CD14-positive monocyte (primary cell): ENCODE measurements around the gene KLHL8. TPM values are rescaled to one million over a fixed set of nuclear protein-coding genes. Genes with fewer than 3 reads are reported as not detected.

ENCODE experiments used
- DNase-seq, 3 donors: peaks; one replicate each; pipeline ENCODE4 v3.0.0-alpha.2; 2011 to 2022
- H2AFZ ChIP-seq: 2 replicates; pipeline ENCODE4 v1.6.0; 2012; ENCODE audit warnings: mild to moderate bottlenecking, low read depth, low read length, inconsistent platforms; ENCODE audit not compliant: insufficient read depth, poor library complexity, severe bottlenecking
- H3K27ac ChIP-seq, 2 donors: 1 replicate in 1 of 2; 2 replicates in 1 of 2; pipeline ENCODE4 v1.5.1; 2012 to 2013; ENCODE audit warnings: low read length in 2 of 2, control low read depth in 1 of 2, inconsistent platforms in 1 of 2, low read depth in 1 of 2, mild to moderate bottlenecking in 1 of 2
- H3K27me3 ChIP-seq, 2 donors: one replicate each; pipeline versions ENCODE4 v1.6.0 to v1.6.1; 2011 to 2013; ENCODE audit warnings: low read length in 2 of 2; ENCODE audit not compliant: control insufficient read depth in 2 of 2, insufficient read depth in 2 of 2
- H3K36me3 ChIP-seq, 2 donors: replicated peaks in 1 of 2; 1 replicate in 1 of 2; 2 replicates in 1 of 2; pipeline versions ENCODE4 v1.5.1 to v1.6.1; 2012 to 2013; ENCODE audit warnings: low read length in 2 of 2, control low read depth in 1 of 2, inconsistent platforms in 1 of 2, mild to moderate bottlenecking in 1 of 2; ENCODE audit not compliant: insufficient read depth in 2 of 2, control insufficient read depth in 1 of 2
- H3K4me1 ChIP-seq, 2 donors: 1 replicate in 1 of 2; 2 replicates in 1 of 2; pipeline versions ENCODE4 v1.5.1 to v1.6.1; 2012 to 2013; ENCODE audit warnings: low read length in 2 of 2, control low read depth in 1 of 2, inconsistent platforms in 1 of 2, mild to moderate bottlenecking in 1 of 2, moderate library complexity in 1 of 2; ENCODE audit not compliant: insufficient read depth in 2 of 2, control insufficient read depth in 1 of 2
- H3K4me2 ChIP-seq: replicated peaks from 2 replicates; pipeline ENCODE3; 2012; ENCODE audit warnings: low read length, moderate library complexity, mild to moderate bottlenecking; ENCODE audit not compliant: poor library complexity, severe bottlenecking; ENCODE audit errors: extremely low read depth
- H3K4me3 ChIP-seq, 3 experiments: fragments of 200-600 bp in 1 of 3; sonication (generic) in 1 of 3; replicated peaks in 1 of 3; 1 replicate in 2 of 3; 2 replicates in 1 of 3; pipeline ENCODE4 v1.5.1; 2011 to 2013; ENCODE audit warnings: low read length in 3 of 3, mild to moderate bottlenecking in 3 of 3, control low read depth in 2 of 3, low read depth in 2 of 3, inconsistent platforms in 1 of 3, moderate library complexity in 1 of 3
- H3K79me2 ChIP-seq: 2 replicates; pipeline ENCODE4 v1.6.0; 2012; ENCODE audit warnings: mild to moderate bottlenecking, control low read depth, inconsistent platforms, low read length, moderate library complexity; ENCODE audit not compliant: insufficient read depth
- H3K9ac ChIP-seq: 2 replicates; pipeline ENCODE4 v1.6.0; 2017; ENCODE audit warnings: low read length, mild to moderate bottlenecking; ENCODE audit not compliant: insufficient read depth, poor library complexity, severe bottlenecking
- H3K9me3 ChIP-seq, 2 donors: replicated peaks in 1 of 2; 1 replicate in 1 of 2; 2 replicates in 1 of 2; pipeline versions ENCODE4 v1.5.1 to v1.6.1; 2012 to 2013; ENCODE audit warnings: low read length in 2 of 2, control low read depth in 1 of 2; ENCODE audit not compliant: control insufficient read depth in 1 of 2, insufficient read depth in 1 of 2
- H4K20me1 ChIP-seq: 2 replicates; pipeline ENCODE4 v1.6.0; 2012; ENCODE audit warnings: mild to moderate bottlenecking, low read length, control low read depth, moderate library complexity; ENCODE audit not compliant: insufficient read depth
- H3K27ac Mint-ChIP-seq, 7 donors: one replicate each; pipeline ENCODE4 v1.8.0; 2020; ENCODE audit warnings: mild to moderate bottlenecking in 7 of 7, mixed read lengths in 7 of 7, moderate library complexity in 6 of 7, inconsistent platforms in 2 of 7
- H3K27me3 Mint-ChIP-seq, 3 donors: one replicate each; pipeline ENCODE4 v1.8.0; 2021 to 2022; ENCODE audit warnings: low read depth in 3 of 3, mild to moderate bottlenecking in 3 of 3, mixed read lengths in 3 of 3, moderate library complexity in 3 of 3, inconsistent platforms in 1 of 3
- H3K36me3 Mint-ChIP-seq, 2 donors: one replicate each; pipeline ENCODE4 v1.8.0; 2020; ENCODE audit warnings: mixed read lengths in 2 of 2, inconsistent platforms in 1 of 2, mild to moderate bottlenecking in 1 of 2
- H3K4me1 Mint-ChIP-seq: one replicate; pipeline ENCODE4 v1.8.0; 2020; ENCODE audit warnings: mild to moderate bottlenecking, mixed read lengths
- H3K4me3 Mint-ChIP-seq, 2 donors: one replicate each; pipeline ENCODE4 v1.8.0; 2020; ENCODE audit warnings: mild to moderate bottlenecking in 2 of 2, mixed read lengths in 2 of 2, moderate library complexity in 1 of 2
- H3K9me3 Mint-ChIP-seq, 7 donors: one replicate each; pipeline ENCODE4 v1.8.0; 2020 to 2022; ENCODE audit warnings: mixed read lengths in 7 of 7, mild to moderate bottlenecking in 6 of 7, moderate library complexity in 6 of 7, inconsistent platforms in 2 of 7
- WGBS: methylation state at CpG from one replicate; pipeline ENCODE4 v1.1.5; 2013; ENCODE audit warnings: missing lambda C conversion rate; ENCODE audit not compliant: insufficient coverage; 5-methylcytosine and 5-hydroxymethylcytosine counted together
- intact Hi-C, 2 donors: fragments of 100-400 bp; cut with micrococcal nuclease; formaldehyde crosslinking; loops; one replicate each; pipeline versions ENCODE4 v1.15.0 to v1.15.1; 2023
- polyA minus RNA-seq: library from RNA; depleted of rRNA, polyadenylated mRNA; stranded (reverse); fragments of >200 nt; gene quantifications from 2 replicates; pipeline ENCODE4 v1.2.3, GENCODE V29; 2012
- polyA plus RNA-seq, 3 donors: library from polyadenylated mRNA; depleted of rRNA in 1 of 3; unstranded in 2 of 3; stranded (reverse) in 1 of 3; fragments of 300-500 nt in 2 of 3; fragments of >200 nt in 1 of 3; fragmentation: Illumina TruSeq in 2 of 3; gene quantifications; 1 replicate in 2 of 3; 2 replicates in 1 of 3; pipeline ENCODE4 v1.2.3, GENCODE V29; 2012 to 2021
- total RNA-seq, 12 experiments: library from RNA in 1 of 12; stranded (reverse) in 1 of 12; fragments of 120-200 nt in 1 of 12; gene quantifications; one replicate each; pipeline ENCODE4 v1.2.4 and lab custom pipeline; 2013 to 2026; ENCODE audit warnings: mixed read lengths in 6 of 12, inconsistent platforms in 1 of 12
- TF ChIP-seq, protein P1 (sequence below): fragments of 200-600 bp; IDR thresholded peaks from one replicate; pipeline ENCODE4 v1.8.0; 2022; ENCODE audit warnings: antibody characterized with exemption, mild to moderate bottlenecking

KLHL8 gene
- total RNA-seq (2013) = 16.5 TPM
- polyA plus RNA-seq (10 to 100 TPM in 2 of 3 donors, 1 to 10 TPM in 1; 7.5 to 28.6 (median 23.7) TPM), polyA minus RNA-seq (10.9 and 21.7 TPM in 2 replicates), total RNA-seq (lab: John Stamatoyannopoulos, UW) (16.3 to 41.2 (median 34.4) reads per million in 11 experiments)

DNA sequence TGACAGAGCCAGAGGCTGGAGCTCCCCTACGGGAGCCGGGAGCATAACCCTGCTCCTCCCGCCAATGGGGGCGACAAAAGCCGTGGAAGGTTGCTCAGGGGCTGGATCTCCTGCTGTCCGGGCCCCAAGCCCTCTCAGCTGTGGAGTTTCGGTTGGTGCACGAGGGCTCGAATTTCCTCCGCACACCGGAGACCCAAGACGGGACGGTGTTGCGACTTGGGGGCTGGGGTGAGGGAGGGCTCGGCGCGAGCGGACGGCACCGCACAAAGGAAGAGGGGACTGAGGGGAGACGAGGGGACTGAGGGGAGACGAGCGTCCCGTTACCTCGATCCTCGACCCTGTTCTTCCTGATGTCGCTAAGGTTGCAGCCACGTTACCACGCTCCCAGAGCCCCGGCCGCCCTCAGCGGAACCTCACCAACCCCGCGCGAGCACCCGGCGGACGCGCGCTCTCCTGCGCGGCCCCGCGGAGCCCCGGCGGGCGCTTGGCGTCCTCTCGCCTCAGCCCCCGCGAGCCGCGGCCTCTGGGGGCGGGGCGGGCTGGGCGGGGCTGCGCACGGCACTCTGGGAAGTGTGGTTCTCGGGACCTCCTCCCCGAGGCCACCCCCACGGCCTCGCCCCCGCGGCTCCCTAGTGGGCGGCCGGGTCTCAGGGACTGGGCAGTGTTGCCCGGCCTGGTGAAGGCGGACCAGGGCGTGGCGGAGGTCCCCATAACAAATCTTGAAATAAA lies at the start of gene KLHL8:
Gene KLHL8, minus strand, starts transcription at position 525 of the 729 bp plus-strand sequence. CDS start 25,079 bp downstream, outside the sequence.
- Mint-ChIP-seq H3K9me3 (no peaks in the 10 kb centered on the region), H3K27ac (peak within 1 kb of the TSS; percentile 81 to 96 (median 91)), H3K4me1 (peaks cover 36% of the 10 kb centered on the region), H3K27me3 (peaks cover 2% of the 10 kb centered on the region in 3 donors), H3K36me3 (peaks cover 0 to 5% of the 10 kb centered on the region in 2 donors), H3K4me3 (peak within 1 kb of the TSS; percentile 83 to 98)
- Histone ChIP-seq H3K4me2 (peak within 1 kb of the TSS; percentile 90), H3K79me2 (peaks cover 51% of the 10 kb centered on the region), H3K36me3 (no peaks in the 10 kb centered on the region), H2AFZ (peak within 1 kb of the TSS; percentile 99), H3K4me1 (peaks cover 12 to 36% of the 10 kb centered on the region in 2 donors), H3K9ac (peak within 1 kb of the TSS; percentile 95), H3K27ac (peak within 1 kb of the TSS; percentile 92 to 94), H4K20me1 (peaks cover 6% of the 10 kb centered on the region), H3K4me3 (peak within 1 kb of the TSS; percentile 90 to 100 (median 100)), H3K9me3 (no peaks in the 10 kb centered on the region), H3K27me3 (no peaks in the 10 kb centered on the region)
- TF ChIP-seq, protein P1, sequence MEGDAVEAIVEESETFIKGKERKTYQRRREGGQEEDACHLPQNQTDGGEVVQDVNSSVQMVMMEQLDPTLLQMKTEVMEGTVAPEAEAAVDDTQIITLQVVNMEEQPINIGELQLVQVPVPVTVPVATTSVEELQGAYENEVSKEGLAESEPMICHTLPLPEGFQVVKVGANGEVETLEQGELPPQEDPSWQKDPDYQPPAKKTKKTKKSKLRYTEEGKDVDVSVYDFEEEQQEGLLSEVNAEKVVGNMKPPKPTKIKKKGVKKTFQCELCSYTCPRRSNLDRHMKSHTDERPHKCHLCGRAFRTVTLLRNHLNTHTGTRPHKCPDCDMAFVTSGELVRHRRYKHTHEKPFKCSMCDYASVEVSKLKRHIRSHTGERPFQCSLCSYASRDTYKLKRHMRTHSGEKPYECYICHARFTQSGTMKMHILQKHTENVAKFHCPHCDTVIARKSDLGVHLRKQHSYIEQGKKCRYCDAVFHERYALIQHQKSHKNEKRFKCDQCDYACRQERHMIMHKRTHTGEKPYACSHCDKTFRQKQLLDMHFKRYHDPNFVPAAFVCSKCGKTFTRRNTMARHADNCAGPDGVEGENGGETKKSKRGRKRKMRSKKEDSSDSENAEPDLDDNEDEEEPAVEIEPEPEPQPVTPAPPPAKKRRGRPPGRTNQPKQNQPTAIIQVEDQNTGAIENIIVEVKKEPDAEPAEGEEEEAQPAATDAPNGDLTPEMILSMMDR = no peak
- peak; percentile 76 to 82 (median 80) for DNase-seq
- intact Hi-C loops = loop anchor here in 1 of 2 donors (10.0 kb wide), 1 partner anchor 305 kb away; no protein-coding TSS in a partner anchor
- under 1% methylated on average over 66 of the region's 70 CpGs for WGBS

DNA sequence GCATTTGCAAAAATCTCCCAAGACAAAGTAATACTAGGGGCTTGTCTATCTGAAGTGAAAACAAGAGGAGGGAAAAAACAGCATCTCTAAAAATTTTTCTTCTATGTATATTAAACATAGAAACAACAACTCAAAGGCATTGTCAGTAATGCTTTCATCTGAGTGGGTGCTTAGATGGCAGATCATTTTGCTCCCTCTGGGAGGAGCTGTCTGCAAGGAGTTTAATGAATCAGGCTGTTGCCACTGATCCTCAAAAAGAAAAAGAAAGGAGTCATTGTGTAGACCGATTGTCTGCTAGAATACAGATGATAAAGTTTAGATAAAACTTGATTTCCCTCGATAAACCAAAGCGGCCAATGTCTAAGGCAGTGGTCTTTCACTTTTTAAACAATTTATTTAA lies 49.7 kb upstream of the KLHL8 start:
- Mint-ChIP-seq H3K27ac (no peak overlapping the region), H3K9me3 (peaks cover 0 to 3% (median 0%) of the 10 kb centered on the region in 7 donors), H3K36me3 (no peaks in the 10 kb centered on the region), H3K4me1 (peaks cover 2% of the 10 kb centered on the region), H3K4me3 (no peak overlapping the region), H3K27me3 (peaks cover 0 to 4% (median 3%) of the 10 kb centered on the region in 3 donors)
- H3K9me3 ChIP-seq = no peaks in the 10 kb centered on the region
- no peak overlapping the region for H3K9ac ChIP-seq
- no peaks in the 10 kb centered on the region for H4K20me1 ChIP-seq
- no peaks in the 10 kb centered on the region for H3K27me3 ChIP-seq
- no peaks in the 10 kb centered on the region for H3K4me1 ChIP-seq
- intact Hi-C loops = no loop called here
- no peaks in the 10 kb centered on the region for H3K36me3 ChIP-seq
- WGBS = no CpG with 5 or more reads among the region's 3 CpGs
- TF ChIP-seq, protein P1 = no peak
- no peaks in the 10 kb centered on the region for H3K79me2 ChIP-seq
- H3K27ac ChIP-seq = no peak overlapping the region
- no peak overlapping the region for H3K4me3 ChIP-seq
- H3K4me2 ChIP-seq = no peak overlapping the region
- DNase-seq = peak in 1 of 3 donors; percentile 2
- no peak overlapping the region for H2AFZ ChIP-seq
